ENCODE results near the gene NAXE.

The NAXE gene

DNA sequence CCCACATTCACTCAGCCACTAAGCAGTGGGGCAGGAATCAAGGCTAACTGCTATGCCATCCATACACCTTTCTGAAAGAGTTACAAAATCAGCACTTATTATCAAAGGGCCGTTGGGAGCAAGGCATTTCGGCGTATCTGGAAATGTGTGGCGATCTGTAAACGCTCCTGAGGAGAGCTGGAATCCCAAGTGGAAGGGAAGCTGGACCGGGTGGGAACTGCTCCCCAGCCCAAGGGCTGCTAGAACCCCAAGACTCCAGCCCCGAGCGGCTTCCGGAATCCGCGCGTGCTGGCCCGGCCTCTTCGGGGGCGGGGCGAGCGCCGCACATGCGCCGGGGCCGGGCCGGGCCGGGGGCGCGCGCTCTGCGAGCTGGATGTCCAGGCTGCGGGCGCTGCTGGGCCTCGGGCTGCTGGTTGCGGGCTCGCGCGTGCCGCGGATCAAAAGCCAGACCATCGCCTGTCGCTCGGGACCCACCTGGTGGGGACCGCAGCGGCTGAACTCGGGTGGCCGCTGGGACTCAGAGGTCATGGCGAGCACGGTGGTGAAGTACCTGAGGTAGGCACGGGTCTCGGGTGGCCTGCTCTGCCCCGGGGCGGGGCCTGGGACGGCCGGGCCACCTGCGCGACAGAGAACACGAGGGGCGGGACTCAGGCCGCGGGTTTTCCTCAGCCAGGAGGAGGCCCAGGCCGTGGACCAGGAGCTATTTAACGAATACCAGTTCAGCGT is at the start of gene NAXE:
NAXE (plus strand) TSS at position 345 of the 726 bp plus-strand sequence; CDS start at position 374, 29 bp downstream.
- Histone ChIP-seq H3K4me3 (ENCODE audit: low read length) (peak within 1 kb of the TSS; percentile 78), H3K4me1 (ENCODE audit: control insufficient read depth, low read depth, low read length) (peaks cover 7% of the 10 kb centered on the region), H3K9ac (ENCODE audit: low read length) (peak within 1 kb of the TSS; percentile 73), H3K9me3 (ENCODE audit: control insufficient read depth, low read depth, low read length) (no peaks in the 10 kb centered on the region), H3K36me3 (ENCODE audit: control insufficient read depth, low read depth, low read length) (peaks cover 35% of the 10 kb centered on the region), H3K27ac (ENCODE audit: low read length) (peak within 1 kb of the TSS; percentile 60), H3K27me3 (ENCODE audit: control insufficient read depth, insufficient read depth, low read length) (no peaks in the 10 kb centered on the region)

DNA sequence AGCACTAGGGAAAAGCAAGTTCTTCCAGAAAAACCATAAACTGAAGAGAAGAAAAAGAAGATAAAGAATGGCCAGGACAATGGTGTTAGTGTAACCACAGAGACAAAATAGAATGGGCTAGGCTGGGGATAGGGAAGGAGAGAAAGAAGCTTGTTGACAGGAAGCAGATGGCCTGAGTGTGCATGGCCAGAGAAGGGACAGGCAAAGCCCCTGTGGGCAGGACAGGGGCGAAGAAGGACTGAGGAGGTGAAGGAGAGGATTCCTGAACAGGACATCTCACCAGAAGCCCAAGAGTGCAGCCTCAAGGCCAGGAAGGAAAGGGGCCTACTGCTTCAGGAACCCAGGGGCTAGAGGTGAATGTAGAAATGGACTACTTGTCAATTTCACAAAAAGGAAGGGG is 48.5 kb upstream of the NAXE start:
- Histone ChIP-seq H3K4me3 (ENCODE audit: low read length) (no peak overlapping the region), H3K4me1 (ENCODE audit: control insufficient read depth, low read depth, low read length) (no peaks in the 10 kb centered on the region), H3K27ac (ENCODE audit: low read length) (no peak overlapping the region), H3K27me3 (ENCODE audit: control insufficient read depth, insufficient read depth, low read length) (no peaks in the 10 kb centered on the region), H3K9me3 (ENCODE audit: control insufficient read depth, low read depth, low read length) (no peaks in the 10 kb centered on the region), H3K9ac (ENCODE audit: low read length) (no peak overlapping the region), H3K36me3 (ENCODE audit: control insufficient read depth, low read depth, low read length) (peaks cover 38% of the 10 kb centered on the region)

DNA sequence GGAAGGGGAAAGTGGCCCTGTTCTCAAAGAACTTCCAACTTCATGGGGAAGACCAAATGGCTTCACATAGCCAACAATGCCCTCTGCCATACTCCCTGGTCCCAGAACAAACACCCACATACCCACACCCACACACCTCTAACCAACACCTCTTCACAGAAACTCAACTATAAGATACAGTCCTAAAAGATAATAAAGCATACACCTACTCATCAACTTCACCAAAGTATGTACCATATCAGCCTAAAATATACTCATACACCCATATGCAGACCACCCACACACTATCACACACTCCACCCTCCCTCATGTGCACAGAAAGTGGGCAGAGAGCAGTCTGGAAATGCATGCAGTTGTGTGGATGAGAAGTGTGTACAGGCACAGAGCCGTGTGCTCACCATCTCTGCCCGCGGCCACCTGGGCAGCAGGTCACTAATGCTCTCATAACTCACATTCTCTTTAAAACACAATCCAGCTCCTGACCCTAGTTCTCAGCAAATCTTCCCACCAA is 46.9 kb upstream of the NAXE start:
- Histone ChIP-seq H3K9me3 (ENCODE audit: control insufficient read depth, low read depth, low read length) (no peaks in the 10 kb centered on the region), H3K27ac (ENCODE audit: low read length) (no peak overlapping the region), H3K4me1 (ENCODE audit: control insufficient read depth, low read depth, low read length) (no peaks in the 10 kb centered on the region), H3K4me3 (ENCODE audit: low read length) (no peak overlapping the region), H3K36me3 (ENCODE audit: control insufficient read depth, low read depth, low read length) (peaks cover 25% of the 10 kb centered on the region), H3K9ac (ENCODE audit: low read length) (no peak overlapping the region), H3K27me3 (ENCODE audit: control insufficient read depth, insufficient read depth, low read length) (no peaks in the 10 kb centered on the region)

DNA sequence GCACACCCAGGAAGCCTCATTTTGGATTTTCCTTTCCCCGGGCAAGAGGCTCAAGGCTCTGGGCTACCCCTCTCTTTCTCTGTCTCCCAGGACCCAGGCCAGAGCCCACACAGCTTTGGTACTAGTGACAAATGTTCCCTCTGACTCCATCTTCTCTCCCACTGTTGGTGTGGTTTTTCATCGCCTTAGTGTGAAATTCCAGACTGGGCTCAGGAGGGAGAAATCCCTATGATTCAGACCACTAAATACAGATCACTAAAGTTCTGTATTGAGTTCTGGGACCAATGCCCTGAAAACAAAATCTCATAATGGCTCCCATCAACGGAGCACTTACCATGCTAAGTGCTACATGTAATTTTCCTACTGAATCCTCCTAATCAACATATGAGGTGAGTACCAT is 45.3 kb upstream of the NAXE start:
- no peak overlapping the region for H3K4me3 ChIP-seq (ENCODE audit: low read length)
- no peaks in the 10 kb centered on the region for H3K27me3 ChIP-seq (ENCODE audit: control insufficient read depth, insufficient read depth, low read length)
- H3K27ac ChIP-seq (ENCODE audit: low read length), result no peak overlapping the region
- H3K9ac ChIP-seq (ENCODE audit: low read length), result no peak overlapping the region
- no peaks in the 10 kb centered on the region for H3K4me1 ChIP-seq (ENCODE audit: control insufficient read depth, low read depth, low read length)
- peaks cover 27% of the 10 kb centered on the region for H3K36me3 ChIP-seq (ENCODE audit: control insufficient read depth, low read depth, low read length)
- H3K9me3 ChIP-seq (ENCODE audit: control insufficient read depth, low read depth, low read length), result no peaks in the 10 kb centered on the region

DNA sequence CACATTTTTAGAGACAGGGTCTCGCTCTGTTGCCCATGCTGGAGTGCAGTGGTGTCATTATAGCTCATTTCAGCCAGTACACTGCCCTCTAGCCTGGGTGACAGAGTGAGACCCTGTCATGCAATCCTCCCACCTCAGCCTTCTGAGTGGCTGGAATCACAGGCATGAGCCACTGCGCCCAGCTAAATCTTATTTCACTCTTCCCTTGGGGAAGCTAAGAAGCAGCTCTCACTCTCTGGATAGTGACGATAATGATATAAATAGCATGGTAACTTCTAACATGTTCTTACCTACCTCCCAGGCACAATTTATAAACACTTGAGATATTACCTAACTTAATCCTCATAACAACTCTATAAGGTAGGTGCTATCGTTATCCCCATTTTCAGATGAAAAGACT is 44.1 kb upstream of the NAXE start:
- Histone ChIP-seq H3K4me3 (ENCODE audit: low read length) (no peak overlapping the region), H3K9ac (ENCODE audit: low read length) (no peak overlapping the region), H3K27me3 (ENCODE audit: control insufficient read depth, insufficient read depth, low read length) (no peaks in the 10 kb centered on the region), H3K36me3 (ENCODE audit: control insufficient read depth, low read depth, low read length) (peaks cover 33% of the 10 kb centered on the region), H3K9me3 (ENCODE audit: control insufficient read depth, low read depth, low read length) (no peaks in the 10 kb centered on the region), H3K4me1 (ENCODE audit: control insufficient read depth, low read depth, low read length) (no peaks in the 10 kb centered on the region), H3K27ac (ENCODE audit: low read length) (no peak overlapping the region)

DNA sequence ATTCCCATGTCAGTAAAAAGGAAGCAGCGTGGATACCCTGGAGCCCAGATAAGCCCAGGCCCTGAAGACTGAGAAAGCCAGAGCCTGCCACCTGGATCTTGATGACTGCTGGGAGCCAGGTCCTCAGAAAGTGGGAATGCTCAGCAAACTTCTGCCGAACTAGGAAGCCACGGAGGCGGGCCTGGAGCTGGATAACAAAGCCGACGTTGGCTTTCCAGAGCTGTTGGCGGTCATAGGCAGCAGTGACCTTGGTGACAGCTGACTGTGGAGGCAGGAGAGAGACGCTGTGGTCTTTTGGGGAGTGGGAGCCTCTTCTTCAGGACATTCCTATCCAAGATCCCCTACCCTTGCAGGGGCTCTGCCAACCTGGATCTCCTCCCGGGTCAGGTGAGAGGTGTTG is 43.6 kb upstream of the NAXE start:
- H3K4me3 ChIP-seq (ENCODE audit: low read length), result no peak overlapping the region
- H3K27ac ChIP-seq (ENCODE audit: low read length), result no peak overlapping the region
- H3K9ac ChIP-seq (ENCODE audit: low read length), result no peak overlapping the region
- no peaks in the 10 kb centered on the region for H3K27me3 ChIP-seq (ENCODE audit: control insufficient read depth, insufficient read depth, low read length)
- H3K9me3 ChIP-seq (ENCODE audit: control insufficient read depth, low read depth, low read length), result no peaks in the 10 kb centered on the region
- peaks cover 35% of the 10 kb centered on the region for H3K36me3 ChIP-seq (ENCODE audit: control insufficient read depth, low read depth, low read length)
- no peaks in the 10 kb centered on the region for H3K4me1 ChIP-seq (ENCODE audit: control insufficient read depth, low read depth, low read length)

DNA sequence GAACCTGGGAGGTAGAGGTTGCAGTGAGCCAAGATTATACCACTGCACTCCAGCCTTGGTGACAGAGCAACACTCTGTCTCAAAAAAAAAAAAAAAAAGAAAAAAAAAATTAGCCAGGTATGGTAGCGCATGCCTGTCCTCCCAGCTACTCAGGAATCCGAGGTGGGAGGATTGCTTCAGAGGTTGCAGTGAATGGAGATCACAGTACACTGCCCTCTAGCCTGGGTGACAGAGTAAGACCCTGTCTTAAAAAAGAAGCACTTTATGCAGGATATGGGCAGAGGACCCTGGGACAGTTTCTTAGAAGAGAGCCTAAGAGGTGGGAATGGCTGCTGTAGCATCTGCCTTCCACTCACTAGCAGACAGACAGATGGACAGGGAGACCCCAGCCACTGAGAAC is 42.2 kb upstream of the NAXE start:
- H3K27ac ChIP-seq (ENCODE audit: low read length), result no peak overlapping the region
- H3K4me3 ChIP-seq (ENCODE audit: low read length), result no peak overlapping the region
- H3K27me3 ChIP-seq (ENCODE audit: control insufficient read depth, insufficient read depth, low read length), result no peaks in the 10 kb centered on the region
- no peaks in the 10 kb centered on the region for H3K4me1 ChIP-seq (ENCODE audit: control insufficient read depth, low read depth, low read length)
- no peak overlapping the region for H3K9ac ChIP-seq (ENCODE audit: low read length)
- H3K9me3 ChIP-seq (ENCODE audit: control insufficient read depth, low read depth, low read length), result no peaks in the 10 kb centered on the region
- H3K36me3 ChIP-seq (ENCODE audit: control insufficient read depth, low read depth, low read length), result peaks cover 39% of the 10 kb centered on the region

DNA sequence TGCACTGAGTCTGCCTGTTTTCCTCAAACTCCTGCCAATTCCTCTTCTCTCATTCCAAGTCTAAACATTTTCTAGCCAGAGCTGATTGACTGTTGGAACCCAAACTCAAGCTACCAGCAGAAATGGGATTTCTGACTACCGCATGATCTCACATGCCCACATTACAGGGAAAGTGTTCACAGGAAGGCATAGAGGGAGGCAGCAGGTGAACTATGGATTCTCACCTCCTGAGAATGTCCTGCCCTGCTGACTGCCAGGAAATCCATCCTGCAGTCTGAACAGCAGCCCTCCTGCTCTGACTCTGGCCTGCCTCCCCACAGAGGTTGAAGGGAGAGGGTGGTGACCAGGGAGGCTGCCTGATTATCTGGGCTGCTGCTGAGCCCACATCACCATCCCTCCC is 41.7 kb upstream of the NAXE start:
- H3K4me3 ChIP-seq (ENCODE audit: low read length), result no peak overlapping the region
- H3K27me3 ChIP-seq (ENCODE audit: control insufficient read depth, insufficient read depth, low read length), result no peaks in the 10 kb centered on the region
- H3K27ac ChIP-seq (ENCODE audit: low read length), result no peak overlapping the region
- H3K9me3 ChIP-seq (ENCODE audit: control insufficient read depth, low read depth, low read length), result no peaks in the 10 kb centered on the region
- no peaks in the 10 kb centered on the region for H3K4me1 ChIP-seq (ENCODE audit: control insufficient read depth, low read depth, low read length)
- no peak overlapping the region for H3K9ac ChIP-seq (ENCODE audit: low read length)
- H3K36me3 ChIP-seq (ENCODE audit: control insufficient read depth, low read depth, low read length), result peaks cover 43% of the 10 kb centered on the region

DNA sequence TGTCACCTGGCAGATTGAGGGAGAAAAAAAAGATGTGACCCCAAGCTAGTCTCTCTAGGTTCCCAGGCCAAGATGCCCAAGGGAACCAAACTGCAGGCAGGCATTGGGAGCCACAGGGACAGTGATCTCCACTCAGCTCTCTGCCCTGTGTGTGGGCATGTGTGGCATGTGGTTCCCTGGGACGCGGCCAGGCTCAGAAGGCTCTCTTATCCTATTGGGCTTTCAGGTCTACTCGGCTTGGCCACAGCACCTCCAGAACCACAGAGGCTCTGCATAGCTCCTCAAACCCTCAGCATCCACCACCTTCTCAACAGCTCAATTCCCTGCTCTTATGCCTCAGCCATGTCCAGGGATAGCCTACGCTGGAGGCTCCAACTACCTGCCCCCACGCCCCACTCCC is 41.2 kb upstream of the NAXE start:
- peaks cover 46% of the 10 kb centered on the region for H3K36me3 ChIP-seq (ENCODE audit: control insufficient read depth, low read depth, low read length)

DNA sequence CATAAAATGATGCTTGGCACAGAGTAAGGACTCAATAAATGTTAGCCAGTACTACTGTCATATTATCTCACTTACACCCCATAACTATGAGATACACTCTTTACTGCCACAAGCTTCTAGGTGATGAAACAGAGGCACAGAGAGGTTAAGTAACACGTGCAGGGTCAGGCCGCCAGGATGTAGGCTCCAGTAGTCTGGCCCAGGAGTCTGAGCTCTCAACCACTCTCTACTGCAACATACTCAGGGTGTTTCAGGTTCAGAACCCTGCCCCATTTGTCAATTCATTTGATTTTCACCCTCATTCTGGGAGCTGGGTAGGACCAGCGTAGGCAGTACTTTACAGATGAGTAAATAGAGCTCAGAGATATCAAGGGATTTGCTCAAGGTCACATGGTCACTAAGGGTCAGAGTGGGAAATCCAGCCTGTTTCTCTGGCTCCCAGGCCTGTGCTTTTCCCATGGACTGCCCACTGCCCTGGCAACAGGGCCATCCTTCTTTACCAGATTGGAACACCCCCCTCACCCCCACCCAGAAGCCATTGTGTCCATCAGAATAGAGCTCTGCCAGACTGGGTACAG is 40.4 kb upstream of the NAXE start:
- Histone ChIP-seq H3K9me3 (ENCODE audit: control insufficient read depth, low read depth, low read length) (no peaks in the 10 kb centered on the region), H3K36me3 (ENCODE audit: control insufficient read depth, low read depth, low read length) (peaks cover 53% of the 10 kb centered on the region), H3K4me3 (ENCODE audit: low read length) (no peak overlapping the region), H3K27ac (ENCODE audit: low read length) (no peak overlapping the region), H3K9ac (ENCODE audit: low read length) (no peak overlapping the region), H3K4me1 (ENCODE audit: control insufficient read depth, low read depth, low read length) (no peaks in the 10 kb centered on the region), H3K27me3 (ENCODE audit: control insufficient read depth, insufficient read depth, low read length) (no peaks in the 10 kb centered on the region)

More for the DNA sequence above, 41.2 kb upstream of the NAXE start:
- H3K27ac ChIP-seq (ENCODE audit: low read length), result no peak overlapping the region
- no peak overlapping the region for H3K4me3 ChIP-seq (ENCODE audit: low read length)
- H3K4me1 ChIP-seq (ENCODE audit: control insufficient read depth, low read depth, low read length), result no peaks in the 10 kb centered on the region
- H3K9me3 ChIP-seq (ENCODE audit: control insufficient read depth, low read depth, low read length), result no peaks in the 10 kb centered on the region
- no peak overlapping the region for H3K9ac ChIP-seq (ENCODE audit: low read length)
- no peaks in the 10 kb centered on the region for H3K27me3 ChIP-seq (ENCODE audit: control insufficient read depth, insufficient read depth, low read length)

DNA sequence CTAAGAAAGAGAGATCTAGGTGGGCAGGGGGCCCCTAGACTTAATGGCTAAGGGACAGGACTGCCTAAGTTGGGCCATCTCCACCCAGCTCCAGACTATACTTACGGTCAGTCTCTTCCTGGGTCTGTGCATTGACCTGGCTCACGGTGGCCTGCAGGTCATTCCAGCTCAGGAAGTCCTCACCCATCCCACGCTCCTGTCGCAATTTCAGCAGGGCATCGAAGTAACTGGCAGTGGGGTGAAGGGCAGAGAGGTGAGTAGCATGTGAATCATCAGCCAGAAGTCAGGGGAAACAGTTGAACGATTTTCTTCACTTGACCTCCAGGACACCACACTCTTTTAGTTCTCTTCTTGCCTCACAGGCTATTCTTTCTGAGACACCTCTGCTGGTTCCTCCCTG is 39.7 kb upstream of the NAXE start:
- H3K9ac ChIP-seq (ENCODE audit: low read length), result no peak overlapping the region
- peaks cover 58% of the 10 kb centered on the region for H3K36me3 ChIP-seq (ENCODE audit: control insufficient read depth, low read depth, low read length)
- no peak overlapping the region for H3K4me3 ChIP-seq (ENCODE audit: low read length)
- no peaks in the 10 kb centered on the region for H3K9me3 ChIP-seq (ENCODE audit: control insufficient read depth, low read depth, low read length)
- H3K27ac ChIP-seq (ENCODE audit: low read length), result no peak overlapping the region
- H3K4me1 ChIP-seq (ENCODE audit: control insufficient read depth, low read depth, low read length), result no peaks in the 10 kb centered on the region
- H3K27me3 ChIP-seq (ENCODE audit: control insufficient read depth, insufficient read depth, low read length), result no peaks in the 10 kb centered on the region

DNA sequence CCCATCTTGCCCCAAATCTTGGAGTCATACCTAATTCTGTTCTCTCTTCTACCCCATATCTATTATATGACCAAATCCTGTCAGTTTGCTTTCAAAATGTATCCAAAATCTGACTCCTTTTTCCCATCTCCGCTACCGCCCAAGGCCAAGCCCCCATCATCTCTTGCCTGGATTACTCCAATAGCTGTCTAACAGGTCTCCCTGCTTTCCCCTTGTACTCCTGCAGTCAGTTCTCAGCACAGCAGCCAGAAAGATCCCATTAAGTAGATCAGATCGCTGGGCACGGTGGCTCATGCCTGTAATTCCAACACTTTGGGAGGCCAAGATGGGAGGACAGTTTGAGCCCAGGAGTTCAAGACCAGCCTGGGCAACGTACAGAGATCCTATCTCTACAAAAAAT is 39.1 kb upstream of the NAXE start:
- Histone ChIP-seq H3K4me3 (ENCODE audit: low read length) (no peak overlapping the region), H3K36me3 (ENCODE audit: control insufficient read depth, low read depth, low read length) (peaks cover 55% of the 10 kb centered on the region), H3K27ac (ENCODE audit: low read length) (no peak overlapping the region), H3K9me3 (ENCODE audit: control insufficient read depth, low read depth, low read length) (no peaks in the 10 kb centered on the region), H3K9ac (ENCODE audit: low read length) (no peak overlapping the region), H3K4me1 (ENCODE audit: control insufficient read depth, low read depth, low read length) (no peaks in the 10 kb centered on the region), H3K27me3 (ENCODE audit: control insufficient read depth, insufficient read depth, low read length) (no peaks in the 10 kb centered on the region)
